HG02759 (cell line): ENCODE measurements around the gene PPARA.

Experiments
- ATAC-seq: cut with Tn5 transposase; IDR thresholded peaks from one replicate; pipeline ENCODE4 v1.9.1; 2021; ENCODE audit warnings: mild to moderate bottlenecking, moderate library complexity; ENCODE audit not compliant: unreplicated experiment

The PPARA gene

GRCh38 chr22:46142548-46143490 is 7.5 kb upstream of the PPARA start:
- ATAC-seq = no peak

DNA sequence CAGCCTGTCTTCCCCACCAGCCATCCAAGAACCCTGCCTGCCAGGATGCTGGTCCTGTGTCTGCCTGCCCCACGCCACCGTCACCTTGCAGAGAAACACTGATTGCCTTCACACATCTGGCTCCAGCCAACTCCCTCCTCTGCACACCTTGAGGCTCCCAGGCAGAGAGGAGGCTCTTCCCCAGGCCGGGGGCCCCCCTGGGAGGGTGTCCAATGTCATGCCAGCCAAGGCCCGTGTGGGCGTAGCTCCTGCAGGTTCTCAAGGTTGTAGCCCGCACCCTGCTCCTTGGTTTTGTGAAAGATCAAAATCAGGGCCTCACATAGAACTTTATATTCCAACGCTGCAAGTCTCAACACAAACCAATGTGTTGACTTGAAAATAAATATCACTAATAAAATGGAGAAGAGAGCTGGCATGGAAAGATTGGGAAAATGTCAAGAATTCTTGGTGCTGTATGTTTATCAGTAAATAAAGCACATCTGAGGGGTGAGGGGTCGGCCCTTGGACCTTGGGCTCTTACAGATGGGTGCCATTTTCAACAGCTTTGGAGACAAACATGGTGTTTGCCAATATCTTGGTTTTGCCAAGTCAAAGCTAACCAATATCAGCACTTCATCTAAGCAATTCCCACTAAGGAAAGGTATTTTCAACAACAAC is 6.7 kb upstream of the PPARA start:
- ATAC-seq = no peak

GRCh38 chr22:46145361-46145851 is 4.9 kb upstream of the PPARA start:
- ATAC-seq = no peak

DNA sequence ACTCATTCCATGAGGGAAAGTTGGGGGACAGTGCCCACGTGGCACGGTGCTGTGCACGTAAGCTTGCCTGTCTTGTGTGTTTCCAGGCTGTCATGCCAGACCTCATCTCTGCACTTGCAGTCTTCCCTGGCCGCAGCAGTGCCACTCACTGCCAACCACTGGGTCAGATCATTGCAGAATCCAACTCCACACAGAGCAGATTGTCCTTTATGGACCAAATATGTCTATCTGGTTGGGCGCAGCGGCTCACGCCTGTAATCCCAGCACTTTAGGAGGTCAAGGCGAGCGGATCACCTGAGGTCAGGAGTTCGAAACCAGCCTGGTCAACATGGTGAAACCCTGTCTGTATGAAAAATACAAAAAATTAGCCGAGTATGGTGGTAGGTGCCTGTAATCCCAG is 4.4 kb upstream of the PPARA start:
- no peak for ATAC-seq

GRCh38 chr22:46146329-46146728 is 4.0 kb upstream of the PPARA start:
- ATAC-seq = no peak

GRCh38 chr22:46147061-46147460 is 3.3 kb upstream of the PPARA start:
- ATAC-seq = no peak

DNA sequence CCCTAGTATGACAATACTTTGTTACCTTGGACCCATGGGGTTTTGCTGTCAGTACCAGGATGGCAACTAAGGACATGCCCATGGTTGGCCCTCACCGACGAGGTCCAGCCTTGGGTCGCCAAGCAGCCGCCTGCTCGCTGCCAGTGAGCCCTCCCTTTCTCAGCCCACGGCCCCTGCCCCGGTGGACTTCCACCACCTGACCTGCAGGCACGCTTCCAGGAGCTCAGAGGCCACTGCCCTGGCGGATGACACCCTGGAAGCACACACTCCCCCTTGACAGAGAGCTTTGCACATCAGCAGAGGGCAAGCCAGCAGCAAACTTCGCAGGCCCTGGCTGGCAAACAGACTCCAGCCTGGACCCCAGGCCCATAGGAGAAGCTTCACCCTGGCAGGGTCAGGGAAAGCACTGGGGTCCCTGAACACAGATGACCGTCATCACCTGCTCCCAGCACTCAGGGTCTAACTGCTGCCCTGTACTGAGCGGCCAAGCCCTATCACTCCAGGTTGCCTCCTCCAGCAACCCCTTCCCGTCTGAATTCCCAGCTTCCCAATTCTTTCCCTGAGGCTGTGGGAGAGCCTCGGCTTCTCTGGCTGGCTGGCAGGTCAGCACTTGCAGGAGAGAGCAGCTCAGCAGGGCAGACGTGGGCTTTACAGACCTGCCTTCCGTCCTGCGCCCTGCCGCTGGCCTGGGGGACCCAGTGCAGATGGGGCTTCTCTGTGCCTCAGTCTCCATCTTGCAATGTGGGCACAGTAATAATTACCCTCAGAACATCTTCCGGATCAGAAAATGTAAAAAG is 2.7 kb upstream of the PPARA start:
- no peak for ATAC-seq

- no peak for ATAC-seq
Observed at GRCh38 chr22:46148336-46148735, 2.0 kb upstream of the PPARA start.

DNA sequence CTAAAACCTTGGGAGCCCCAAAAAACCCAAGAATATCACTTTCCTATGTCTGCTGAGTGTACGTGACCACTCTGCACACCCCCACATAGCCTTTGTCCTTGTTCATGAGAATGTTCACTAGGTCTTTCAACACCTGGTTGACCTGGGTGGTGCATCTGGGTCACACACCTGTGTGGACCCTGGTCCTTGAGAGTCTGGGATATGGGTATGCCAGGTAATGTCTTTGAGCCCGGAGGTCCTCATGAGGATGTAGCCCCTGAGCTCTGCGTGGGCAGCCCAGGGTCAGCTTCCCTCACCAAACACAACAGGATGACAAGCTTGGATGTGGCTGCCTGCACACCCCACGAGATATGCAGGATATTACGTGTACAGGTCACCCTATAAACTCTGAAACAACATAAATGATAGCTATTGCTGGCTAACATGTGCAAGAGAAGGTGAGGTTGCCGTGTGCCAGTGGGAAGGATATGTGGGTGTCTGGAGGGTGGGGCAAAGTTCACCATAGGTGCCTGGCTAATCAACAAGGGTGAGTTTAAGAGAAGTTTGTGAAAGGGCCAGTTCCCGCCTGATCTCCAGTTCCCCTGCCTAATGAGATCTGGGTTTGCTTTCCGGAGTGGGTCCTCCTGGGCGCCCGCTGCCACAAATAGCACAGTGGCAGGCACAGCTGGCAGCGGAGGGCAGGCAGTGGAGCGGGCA is 1.4 kb upstream of the PPARA start:
- no peak for ATAC-seq

DNA sequence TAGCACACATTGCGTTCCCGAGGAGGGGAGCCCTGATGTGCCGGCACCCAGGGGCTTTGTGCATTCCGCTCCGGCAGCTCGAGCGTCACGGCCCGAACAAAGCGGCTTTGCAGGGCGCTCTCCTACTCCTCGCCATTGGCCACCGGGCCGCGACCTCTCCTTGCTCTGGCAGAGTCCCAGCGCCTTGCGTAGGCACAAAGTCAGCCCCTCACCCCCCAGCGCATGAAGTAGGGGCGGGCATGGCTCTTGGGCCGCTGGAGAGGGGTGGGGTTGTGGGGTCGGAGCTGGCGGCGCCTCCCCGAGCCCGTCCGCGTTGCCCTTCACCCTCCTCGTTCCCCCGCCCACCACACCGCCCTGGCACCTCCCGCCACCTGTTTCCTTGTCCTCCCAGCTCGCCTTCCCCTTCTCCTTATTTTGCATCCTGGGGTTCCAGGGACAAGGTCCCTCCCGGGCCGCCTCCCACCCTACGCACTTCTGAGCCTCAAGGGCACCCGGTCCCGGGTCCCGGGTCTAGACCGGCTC is 753 bp upstream of the PPARA start:
- ATAC-seq = no peak

- ATAC-seq = peak; percentile 37
Observed at GRCh38 chr22:46150655-46151477, 540 bp downstream of the PPARA start.

- ATAC-seq = no peak
Observed at GRCh38 chr22:46153930-46154329, 3.6 kb downstream of the PPARA start.

DNA sequence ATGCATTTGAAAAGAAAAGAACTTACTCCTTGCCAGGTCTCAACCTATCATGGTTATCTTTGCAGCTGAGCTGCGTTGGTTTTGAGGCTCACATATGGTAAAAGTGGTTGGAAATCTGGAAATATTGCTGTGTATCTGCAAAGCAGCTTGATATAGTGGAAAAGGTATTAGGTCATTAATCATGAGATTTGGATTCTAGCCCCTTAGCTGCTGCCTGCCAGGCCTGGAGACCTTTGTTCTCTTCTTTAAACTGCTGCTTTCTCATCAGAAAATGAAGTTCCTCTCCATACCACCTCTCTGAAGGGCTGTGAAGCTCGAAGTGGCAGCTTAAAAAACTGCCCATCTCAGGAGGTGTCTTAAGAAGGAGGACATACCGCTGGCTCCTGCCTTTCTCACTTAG is 5.7 kb downstream of the PPARA start:
- ATAC-seq = no peak

DNA sequence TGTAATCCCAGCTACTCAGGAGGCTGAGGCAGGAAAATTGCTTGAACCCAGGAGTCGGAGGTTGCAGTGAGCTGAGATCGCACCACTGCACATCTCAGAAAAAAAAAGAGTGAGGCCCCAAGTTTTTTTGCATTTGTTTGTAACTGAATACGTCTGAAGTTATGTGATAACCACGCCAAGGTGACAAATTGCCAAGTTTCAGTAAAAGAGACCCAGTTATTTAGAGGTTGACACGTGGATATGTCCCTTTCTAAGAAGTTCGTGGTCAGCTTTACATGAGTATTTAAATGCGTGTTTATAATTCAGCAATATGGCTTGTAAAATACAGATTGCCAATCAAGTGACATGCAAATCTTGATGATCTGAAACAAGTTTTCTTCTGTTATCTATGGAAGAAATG is 8.0 kb downstream of the PPARA start:
- ATAC-seq = no peak

DNA sequence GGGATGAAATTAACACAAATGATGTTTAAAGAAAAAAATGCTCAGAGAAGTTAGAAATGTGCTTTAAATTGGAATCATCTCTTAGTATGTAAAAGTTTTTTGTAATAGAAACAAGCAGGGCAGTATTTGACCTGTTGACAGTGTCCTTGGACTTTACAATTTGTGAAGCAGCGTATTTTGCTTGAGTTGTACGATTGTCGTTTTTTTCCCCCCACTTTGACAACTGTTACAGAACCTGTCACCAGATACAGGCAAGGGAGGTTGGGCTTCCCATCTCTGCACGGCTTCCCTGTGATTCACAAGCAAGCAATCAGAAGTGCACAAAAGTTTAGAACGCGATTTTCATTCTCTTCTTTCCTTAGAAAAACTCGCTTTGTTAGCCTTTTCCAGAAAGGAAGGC is 8.9 kb downstream of the PPARA start:
- no peak for ATAC-seq

- no peak for ATAC-seq
Observed at GRCh38 chr22:46159777-46160176, 9.5 kb downstream of the PPARA start.

- no peak for ATAC-seq
Observed at GRCh38 chr22:46162285-46162684, 12.0 kb downstream of the PPARA start.

DNA sequence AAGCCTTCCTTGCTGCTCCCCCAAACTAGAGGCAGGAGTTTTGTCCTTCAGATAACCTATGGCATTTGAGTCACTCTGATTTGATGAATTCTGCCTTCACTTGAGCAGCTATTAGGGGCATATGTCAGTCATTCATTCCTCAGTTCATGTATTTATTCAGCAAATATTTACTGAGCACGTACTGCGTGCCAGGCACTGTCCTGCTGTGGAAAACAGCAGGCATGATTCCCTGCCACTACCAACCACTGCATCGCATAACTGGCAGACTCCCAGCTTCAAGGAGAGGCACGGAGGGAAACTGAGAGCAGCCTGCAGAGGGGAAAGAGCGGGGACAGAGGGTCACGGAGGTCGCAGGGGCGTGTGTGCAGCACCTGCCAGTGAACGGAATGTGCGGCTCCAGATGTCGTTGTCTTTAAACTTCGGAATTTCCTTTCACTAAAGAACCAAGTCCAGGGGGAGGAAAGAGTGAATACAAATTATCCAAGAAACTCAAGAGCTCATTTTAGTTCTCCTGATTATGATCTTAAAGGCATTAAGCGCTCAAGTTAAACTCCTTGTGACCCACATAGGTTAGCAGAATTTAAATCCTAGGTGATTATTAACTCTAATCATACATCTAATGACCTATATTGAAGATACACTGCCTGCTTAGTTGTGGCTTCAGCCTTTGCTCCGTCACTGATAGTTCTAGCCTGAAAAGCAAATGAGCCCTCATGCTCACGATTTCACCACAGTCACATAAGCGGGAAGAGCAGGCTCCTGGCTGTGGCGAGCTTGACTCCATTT is 12.6 kb downstream of the PPARA start:
- ATAC-seq = no peak

DNA sequence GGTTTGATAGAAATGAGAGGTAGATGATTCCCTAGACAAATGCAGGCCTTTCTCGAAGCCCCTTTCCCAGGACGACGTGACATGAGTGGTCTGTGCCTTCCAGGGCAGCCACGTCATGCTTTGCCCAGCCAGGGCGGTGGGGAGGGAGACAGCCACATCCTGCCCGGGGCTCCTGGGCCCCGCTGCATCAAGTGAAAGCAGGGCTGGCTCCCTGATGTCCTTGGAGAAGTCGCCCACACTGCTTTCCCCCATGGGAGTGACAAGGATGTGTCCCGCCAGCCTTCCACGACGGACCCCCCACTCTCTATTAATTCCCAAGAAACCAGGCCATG is 13.2 kb downstream of the PPARA start:
- no peak for ATAC-seq
